Superior temporal gyrus (tissue), 1 donor: ENCODE measurements around the gene CXorf51A.
"Not testable (repeated sequence)": the region's sequence is repeated elsewhere in the genome, so short reads cannot be mapped to it uniquely, and the experiment has no call there.

ENCODE experiments used
- DNase-seq: peaks from one replicate; pipeline ENCODE4 v3.0.0-alpha.2; 2016; ENCODE audit errors: extremely low spot score

CXorf51A gene

DNA sequence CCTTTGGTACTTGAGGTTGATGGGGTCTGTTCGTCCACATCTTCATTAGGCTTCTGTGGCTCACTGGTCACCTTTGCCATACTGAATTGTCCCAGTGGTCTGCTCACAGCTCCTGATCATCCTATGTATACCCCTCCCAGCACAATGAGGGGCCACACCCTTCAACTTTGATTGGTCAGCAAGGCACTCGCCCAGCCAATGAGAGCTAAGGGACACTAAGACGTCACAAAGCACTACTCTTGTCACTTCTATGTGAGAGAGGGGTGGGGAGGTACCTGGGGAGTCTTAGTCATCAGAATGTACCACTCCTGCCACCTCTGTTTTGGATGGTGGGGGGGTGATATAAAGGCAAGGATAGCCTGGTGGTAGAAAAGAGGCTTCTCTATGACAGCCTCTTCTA, at the start of gene CXorf51A:
CXorf51A (minus strand) TSS at position 101 of the 400 bp plus-strand sequence; CDS start at position 80, 21 bp downstream.
- DNase-seq = not testable (repeated sequence)

DNA sequence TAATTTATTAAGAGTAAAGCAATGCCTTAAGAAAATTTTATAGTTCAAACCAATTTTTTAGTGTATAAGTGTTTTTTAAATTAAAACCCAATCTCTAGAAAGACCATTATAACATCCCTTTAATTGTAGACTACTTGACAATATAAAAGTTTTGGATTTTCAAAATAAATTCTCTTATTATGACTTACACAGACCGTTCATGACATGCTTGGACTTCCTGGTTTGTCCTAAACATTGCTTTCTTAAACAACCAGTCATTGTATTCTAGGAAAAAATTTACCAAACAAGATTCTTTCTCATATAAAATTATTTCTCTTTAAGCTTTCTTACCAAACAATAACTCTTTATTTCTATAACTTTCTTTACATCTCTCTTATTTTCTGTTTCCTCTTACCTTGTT, 49.0 kb upstream of the CXorf51A start:
- DNase-seq = no peak

DNA sequence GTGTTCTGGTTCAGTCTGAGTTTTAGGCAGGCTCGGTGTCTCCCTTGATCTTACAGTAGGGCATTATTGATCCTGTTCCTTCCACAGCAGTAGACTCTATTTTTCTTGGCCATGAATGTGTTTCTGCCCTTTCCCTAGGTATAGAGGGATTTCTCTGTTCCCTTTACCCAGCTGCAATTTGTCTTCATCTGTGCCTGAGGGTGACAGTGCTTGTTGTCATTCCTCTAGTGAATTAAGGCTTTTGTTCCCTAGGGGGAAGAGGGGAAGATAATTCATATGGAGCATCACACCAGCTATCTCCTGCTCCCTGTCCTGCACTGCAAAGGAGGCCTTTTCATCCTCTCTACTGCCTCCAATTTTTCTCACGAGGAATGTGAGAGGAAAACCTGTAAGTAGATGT, 39.7 kb upstream of the CXorf51A start:
- DNase-seq = peak; percentile 35

DNA sequence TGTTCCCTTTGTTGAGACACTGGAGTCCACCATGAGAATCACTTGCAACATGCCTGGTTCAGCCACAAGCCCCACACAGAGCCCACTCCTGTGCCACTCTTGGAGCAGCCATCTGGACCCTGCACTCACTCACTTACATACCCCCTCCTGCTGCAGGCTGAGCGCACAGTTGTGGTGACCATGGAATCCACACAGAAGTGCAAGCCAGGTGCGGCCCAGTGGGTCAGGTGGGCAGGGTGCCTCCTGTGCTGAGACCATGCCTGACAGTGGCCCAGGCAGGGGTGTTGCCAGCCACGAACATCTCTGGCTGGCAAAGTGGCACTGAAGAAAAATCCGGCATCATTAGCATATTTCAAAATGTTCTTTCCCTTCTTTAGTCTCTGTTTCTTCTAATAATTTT, 17.4 kb upstream of the CXorf51A start:
- no peak for DNase-seq

DNA sequence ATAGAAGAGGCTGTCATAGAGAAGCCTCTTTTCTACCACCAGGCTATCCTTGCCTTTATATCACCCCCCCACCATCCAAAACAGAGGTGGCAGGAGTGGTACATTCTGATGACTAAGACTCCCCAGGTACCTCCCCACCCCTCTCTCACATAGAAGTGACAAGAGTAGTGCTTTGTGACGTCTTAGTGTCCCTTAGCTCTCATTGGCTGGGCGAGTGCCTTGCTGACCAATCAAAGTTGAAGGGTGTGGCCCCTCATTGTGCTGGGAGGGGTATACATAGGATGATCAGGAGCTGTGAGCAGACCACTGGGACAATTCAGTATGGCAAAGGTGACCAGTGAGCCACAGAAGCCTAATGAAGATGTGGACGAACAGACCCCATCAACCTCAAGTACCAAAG, 5.1 kb downstream of the CXorf51A start, which contains the start of gene CXorf51B:
CXorf51B (plus strand) TSS at position 301 of the 400 bp plus-strand sequence; CDS start at position 322, 21 bp downstream.
- DNase-seq = not testable (repeated sequence)
